ENCODE results near the gene MAN2B2.
A peak's percentile ranks its signal among the peaks of the same experiment; 100 is the strongest.

Gene MAN2B2

GRCh38 chr4:6575503-6576240, 683 bp downstream of the MAN2B2 start:
- Histone ChIP-seq H3K27ac (ENCODE audit: low read depth, low read length) (no peak overlapping the region), H3K4me3 (ENCODE audit: low read depth in 1 of 5, low read length in 5 of 5) (peak overlapping the region; percentile 71 to 93 (median 90)), H3K27me3 (ENCODE audit: control insufficient read depth in 5 of 5, insufficient read depth in 4 of 5, low read length in 5 of 5) (peaks cover 0 to 2% (median 0%) of the 10 kb centered on the region in 5 donors), H3K36me3 (ENCODE audit: control insufficient read depth in 5 of 5, insufficient read depth in 5 of 5, low read length in 5 of 5) (peaks cover 3 to 35% (median 32%) of the 10 kb centered on the region in 5 donors), H3K9ac (ENCODE audit: low read length in 5 of 5) (peak overlapping the region in 4 of 5 donors; percentile 59 to 87 (median 74)), H3K9me3 (ENCODE audit: control insufficient read depth in 5 of 5, low read length in 5 of 5) (peaks cover 2 to 7% (median 5%) of the 10 kb centered on the region in 5 donors), H3K4me1 (ENCODE audit: control insufficient read depth in 5 of 5, insufficient read depth in 5 of 5, low read length in 5 of 5) (peaks cover 0 to 22% (median 19%) of the 10 kb centered on the region in 5 donors)

GRCh38 chr4:6576512-6576911, 1.5 kb downstream of the MAN2B2 start:
- H3K4me3 ChIP-seq (ENCODE audit: low read depth in 1 of 5, low read length in 5 of 5), result no peak overlapping the region
- no peak overlapping the region for H3K27ac ChIP-seq (ENCODE audit: low read depth, low read length)
- H3K27me3 ChIP-seq (ENCODE audit: control insufficient read depth in 5 of 5, insufficient read depth in 4 of 5, low read length in 5 of 5), result no peaks in the 10 kb centered on the region
- peaks cover 3 to 43% (median 40%) of the 10 kb centered on the region in 5 donors for H3K36me3 ChIP-seq (ENCODE audit: control insufficient read depth in 5 of 5, insufficient read depth in 5 of 5, low read length in 5 of 5)
- H3K9ac ChIP-seq (ENCODE audit: low read length in 5 of 5), result no peak overlapping the region
- peaks cover 0 to 22% (median 19%) of the 10 kb centered on the region in 5 donors for H3K4me1 ChIP-seq (ENCODE audit: control insufficient read depth in 5 of 5, insufficient read depth in 5 of 5, low read length in 5 of 5)
- H3K9me3 ChIP-seq (ENCODE audit: control insufficient read depth in 5 of 5, low read length in 5 of 5), result peaks cover 0 to 3% (median 3%) of the 10 kb centered on the region in 5 donors

GRCh38 chr4:6576932-6577331, 1.9 kb downstream of the MAN2B2 start:
- Histone ChIP-seq H3K4me3 (ENCODE audit: low read depth in 1 of 5, low read length in 5 of 5) (no peak overlapping the region), H3K27me3 (ENCODE audit: control insufficient read depth in 5 of 5, insufficient read depth in 4 of 5, low read length in 5 of 5) (no peaks in the 10 kb centered on the region), H3K9me3 (ENCODE audit: control insufficient read depth in 5 of 5, low read length in 5 of 5) (no peaks in the 10 kb centered on the region), H3K9ac (ENCODE audit: low read length in 5 of 5) (no peak overlapping the region), H3K27ac (ENCODE audit: low read depth, low read length) (no peak overlapping the region), H3K36me3 (ENCODE audit: control insufficient read depth in 5 of 5, insufficient read depth in 5 of 5, low read length in 5 of 5) (peaks cover 3 to 48% (median 42%) of the 10 kb centered on the region in 5 donors), H3K4me1 (ENCODE audit: control insufficient read depth in 5 of 5, insufficient read depth in 5 of 5, low read length in 5 of 5) (peaks cover 0 to 22% (median 19%) of the 10 kb centered on the region in 5 donors)

GRCh38 chr4:6577409-6577808, 2.4 kb downstream of the MAN2B2 start:
- Histone ChIP-seq H3K4me1 (ENCODE audit: control insufficient read depth in 5 of 5, insufficient read depth in 5 of 5, low read length in 5 of 5) (peaks cover 0 to 22% (median 19%) of the 10 kb centered on the region in 5 donors), H3K9me3 (ENCODE audit: control insufficient read depth in 5 of 5, low read length in 5 of 5) (no peaks in the 10 kb centered on the region), H3K36me3 (ENCODE audit: control insufficient read depth in 5 of 5, insufficient read depth in 5 of 5, low read length in 5 of 5) (peaks cover 3 to 52% (median 45%) of the 10 kb centered on the region in 5 donors), H3K9ac (ENCODE audit: low read length in 5 of 5) (no peak overlapping the region), H3K4me3 (ENCODE audit: low read depth in 1 of 5, low read length in 5 of 5) (no peak overlapping the region), H3K27me3 (ENCODE audit: control insufficient read depth in 5 of 5, insufficient read depth in 4 of 5, low read length in 5 of 5) (no peaks in the 10 kb centered on the region), H3K27ac (ENCODE audit: low read depth, low read length) (no peak overlapping the region)

GRCh38 chr4:6578221-6578620, 3.2 kb downstream of the MAN2B2 start:
- Histone ChIP-seq H3K4me3 (ENCODE audit: low read depth in 1 of 5, low read length in 5 of 5) (no peak overlapping the region), H3K4me1 (ENCODE audit: control insufficient read depth in 5 of 5, insufficient read depth in 5 of 5, low read length in 5 of 5) (peaks cover 0 to 22% (median 19%) of the 10 kb centered on the region in 5 donors), H3K36me3 (ENCODE audit: control insufficient read depth in 5 of 5, insufficient read depth in 5 of 5, low read length in 5 of 5) (peaks cover 3 to 58% (median 50%) of the 10 kb centered on the region in 5 donors), H3K9me3 (ENCODE audit: control insufficient read depth in 5 of 5, low read length in 5 of 5) (peaks cover 0 to 6% (median 6%) of the 10 kb centered on the region in 5 donors), H3K27me3 (ENCODE audit: control insufficient read depth in 5 of 5, insufficient read depth in 4 of 5, low read length in 5 of 5) (no peaks in the 10 kb centered on the region), H3K9ac (ENCODE audit: low read length in 5 of 5) (no peak overlapping the region), H3K27ac (ENCODE audit: low read depth, low read length) (no peak overlapping the region)

GRCh38 chr4:6580353-6580752, 5.4 kb downstream of the MAN2B2 start:
- Histone ChIP-seq H3K4me1 (ENCODE audit: control insufficient read depth in 5 of 5, insufficient read depth in 5 of 5, low read length in 5 of 5) (peaks cover 0 to 11% (median 9%) of the 10 kb centered on the region in 5 donors), H3K9ac (ENCODE audit: low read length in 5 of 5) (no peak overlapping the region), H3K27me3 (ENCODE audit: control insufficient read depth in 5 of 5, insufficient read depth in 4 of 5, low read length in 5 of 5) (no peaks in the 10 kb centered on the region), H3K4me3 (ENCODE audit: low read depth in 1 of 5, low read length in 5 of 5) (no peak overlapping the region), H3K27ac (ENCODE audit: low read depth, low read length) (no peak overlapping the region), H3K9me3 (ENCODE audit: control insufficient read depth in 5 of 5, low read length in 5 of 5) (peaks cover 0 to 21% (median 19%) of the 10 kb centered on the region in 5 donors), H3K36me3 (ENCODE audit: control insufficient read depth in 5 of 5, insufficient read depth in 5 of 5, low read length in 5 of 5) (peaks cover 3 to 78% (median 55%) of the 10 kb centered on the region in 5 donors)

- peaks cover 3 to 85% (median 59%) of the 10 kb centered on the region in 5 donors for H3K36me3 ChIP-seq (ENCODE audit: control insufficient read depth in 5 of 5, insufficient read depth in 5 of 5, low read length in 5 of 5)
These were observed 6.7 kb downstream of the MAN2B2 start for GRCh38 chr4:6581566-6582121.

GRCh38 chr4:6582889-6583490, 8.0 kb downstream of the MAN2B2 start:
- H3K36me3 ChIP-seq (ENCODE audit: control insufficient read depth in 5 of 5, insufficient read depth in 5 of 5, low read length in 5 of 5), result peaks cover 3 to 85% (median 56%) of the 10 kb centered on the region in 5 donors
- H3K9ac ChIP-seq (ENCODE audit: low read length in 5 of 5), result no peak overlapping the region
- H3K4me3 ChIP-seq (ENCODE audit: low read depth in 1 of 5, low read length in 5 of 5), result peak overlapping the region in 1 of 5 donors; percentile 4
- H3K27ac ChIP-seq (ENCODE audit: low read depth, low read length), result no peak overlapping the region
- no peaks in the 10 kb centered on the region for H3K4me1 ChIP-seq (ENCODE audit: control insufficient read depth in 5 of 5, insufficient read depth in 5 of 5, low read length in 5 of 5)
- H3K27me3 ChIP-seq (ENCODE audit: control insufficient read depth in 5 of 5, insufficient read depth in 4 of 5, low read length in 5 of 5), result no peaks in the 10 kb centered on the region
- peaks cover 0 to 25% (median 21%) of the 10 kb centered on the region in 5 donors for H3K9me3 ChIP-seq (ENCODE audit: control insufficient read depth in 5 of 5, low read length in 5 of 5)

More at GRCh38 chr4:6581566-6582121, 6.7 kb downstream of the MAN2B2 start:
- Histone ChIP-seq H3K4me1 (ENCODE audit: control insufficient read depth in 5 of 5, insufficient read depth in 5 of 5, low read length in 5 of 5) (no peaks in the 10 kb centered on the region), H3K4me3 (ENCODE audit: low read depth in 1 of 5, low read length in 5 of 5) (no peak overlapping the region), H3K27ac (ENCODE audit: low read depth, low read length) (no peak overlapping the region), H3K9me3 (ENCODE audit: control insufficient read depth in 5 of 5, low read length in 5 of 5) (peaks cover 0 to 25% (median 21%) of the 10 kb centered on the region in 5 donors), H3K27me3 (ENCODE audit: control insufficient read depth in 5 of 5, insufficient read depth in 4 of 5, low read length in 5 of 5) (no peaks in the 10 kb centered on the region), H3K9ac (ENCODE audit: low read length in 5 of 5) (no peak overlapping the region)

- H3K4me3 ChIP-seq (ENCODE audit: low read depth in 1 of 5, low read length in 5 of 5), result no peak overlapping the region
- peaks cover 0 to 80% (median 46%) of the 10 kb centered on the region in 5 donors for H3K36me3 ChIP-seq (ENCODE audit: control insufficient read depth in 5 of 5, insufficient read depth in 5 of 5, low read length in 5 of 5)
- H3K9me3 ChIP-seq (ENCODE audit: control insufficient read depth in 5 of 5, low read length in 5 of 5), result peaks cover 0 to 25% (median 21%) of the 10 kb centered on the region in 5 donors
- no peak overlapping the region for H3K9ac ChIP-seq (ENCODE audit: low read length in 5 of 5)
- no peak overlapping the region for H3K27ac ChIP-seq (ENCODE audit: low read depth, low read length)
- H3K4me1 ChIP-seq (ENCODE audit: control insufficient read depth in 5 of 5, insufficient read depth in 5 of 5, low read length in 5 of 5), result no peaks in the 10 kb centered on the region
- no peaks in the 10 kb centered on the region for H3K27me3 ChIP-seq (ENCODE audit: control insufficient read depth in 5 of 5, insufficient read depth in 4 of 5, low read length in 5 of 5)
These were observed 9.9 kb downstream of the MAN2B2 start for GRCh38 chr4:6584865-6585264.

All from subcutaneous abdominal adipose tissue (tissue), 5 donors.